Subcutaneous abdominal adipose tissue (tissue), 5 donors: ENCODE data around the gene TNIK.

Source experiments
- H3K27ac ChIP-seq: one replicate; pipeline ENCODE4 v1.7.0; 2013; ENCODE audit warnings: low read depth, mild to moderate bottlenecking, inconsistent platforms, low read length, moderate library complexity
- H3K27me3 ChIP-seq, 5 donors: one replicate each; pipeline ENCODE4 v1.7.0; 2013; ENCODE audit warnings: low read length in 5 of 5, inconsistent platforms in 1 of 5; ENCODE audit not compliant: control insufficient read depth in 5 of 5, insufficient read depth in 4 of 5
- H3K36me3 ChIP-seq, 5 donors: one replicate each; pipeline ENCODE4 v1.7.0; 2013; ENCODE audit warnings: low read length in 5 of 5; ENCODE audit not compliant: control insufficient read depth in 5 of 5, insufficient read depth in 5 of 5
- H3K4me1 ChIP-seq, 5 donors: one replicate each; pipeline ENCODE4 v1.7.0; 2013; ENCODE audit warnings: low read length in 5 of 5, mild to moderate bottlenecking in 3 of 5, moderate library complexity in 1 of 5; ENCODE audit not compliant: control insufficient read depth in 5 of 5, insufficient read depth in 5 of 5
- H3K4me3 ChIP-seq, 5 donors: one replicate each; pipeline ENCODE4 v1.7.0; 2013; ENCODE audit warnings: low read length in 5 of 5, low read depth in 1 of 5
- H3K9ac ChIP-seq, 5 donors: one replicate each; pipeline ENCODE4 v1.7.0; 2013; ENCODE audit warnings: low read length in 5 of 5, mild to moderate bottlenecking in 4 of 5, moderate library complexity in 3 of 5
- H3K9me3 ChIP-seq, 5 donors: one replicate each; pipeline ENCODE4 v1.7.0; 2013; ENCODE audit warnings: low read length in 5 of 5; ENCODE audit not compliant: control insufficient read depth in 5 of 5
- donor health status: healthy.
- donor health status: healthy.
- donor health status: healthy.
- donor health status: healthy.
- donor health status: healthy.

TNIK gene

GRCh38 chr3:171260899-171261298 lies 199.3 kb downstream of the TNIK start:
- H3K9ac ChIP-seq: no peak overlapping the region
- no peak overlapping the region for H3K27ac ChIP-seq
- no peaks in the 10 kb centered on the region for H3K36me3 ChIP-seq
- H3K9me3 ChIP-seq: no peaks in the 10 kb centered on the region
- H3K27me3 ChIP-seq: no peaks in the 10 kb centered on the region
- no peaks in the 10 kb centered on the region for H3K4me1 ChIP-seq
- H3K4me3 ChIP-seq: no peak overlapping the region

GRCh38 chr3:171260466-171260865 lies 199.7 kb downstream of the TNIK start:
- Histone ChIP-seq H3K4me3 (no peak overlapping the region), H3K36me3 (no peaks in the 10 kb centered on the region), H3K27ac (no peak overlapping the region), H3K9me3 (no peaks in the 10 kb centered on the region), H3K9ac (no peak overlapping the region), H3K27me3 (no peaks in the 10 kb centered on the region), H3K4me1 (no peaks in the 10 kb centered on the region)

- H3K36me3 ChIP-seq: no peaks in the 10 kb centered on the region
- no peak overlapping the region for H3K4me3 ChIP-seq
- no peaks in the 10 kb centered on the region for H3K4me1 ChIP-seq
- no peak overlapping the region for H3K27ac ChIP-seq
- no peaks in the 10 kb centered on the region for H3K9me3 ChIP-seq
- H3K9ac ChIP-seq: no peak overlapping the region
- no peaks in the 10 kb centered on the region for H3K27me3 ChIP-seq
Observed at GRCh38 chr3:171258316-171258715, 201.9 kb downstream of the TNIK start.

- H3K9me3 ChIP-seq: no peaks in the 10 kb centered on the region
- H3K27ac ChIP-seq: no peak overlapping the region
- H3K4me1 ChIP-seq: no peaks in the 10 kb centered on the region
- no peaks in the 10 kb centered on the region for H3K36me3 ChIP-seq
- no peak overlapping the region for H3K9ac ChIP-seq
- no peaks in the 10 kb centered on the region for H3K27me3 ChIP-seq
- H3K4me3 ChIP-seq: no peak overlapping the region
Observed at GRCh38 chr3:171257251-171258203, 202.7 kb downstream of the TNIK start.

- Histone ChIP-seq H3K4me3 (no peak overlapping the region), H3K9me3 (no peaks in the 10 kb centered on the region), H3K27ac (no peak overlapping the region), H3K27me3 (no peaks in the 10 kb centered on the region), H3K36me3 (no peaks in the 10 kb centered on the region), H3K9ac (no peak overlapping the region), H3K4me1 (no peaks in the 10 kb centered on the region)
Observed at GRCh38 chr3:171256445-171257250, 203.6 kb downstream of the TNIK start.

- Histone ChIP-seq H3K9me3 (no peaks in the 10 kb centered on the region), H3K4me3 (no peak overlapping the region), H3K36me3 (no peaks in the 10 kb centered on the region), H3K9ac (no peak overlapping the region), H3K27me3 (no peaks in the 10 kb centered on the region), H3K4me1 (no peaks in the 10 kb centered on the region), H3K27ac (no peak overlapping the region)
Observed at GRCh38 chr3:171255236-171255806, 204.9 kb downstream of the TNIK start.

GRCh38 chr3:171254315-171254714 lies 205.9 kb downstream of the TNIK start:
- H3K36me3 ChIP-seq: no peaks in the 10 kb centered on the region
- no peak overlapping the region for H3K4me3 ChIP-seq
- H3K9me3 ChIP-seq: no peaks in the 10 kb centered on the region
- no peaks in the 10 kb centered on the region for H3K27me3 ChIP-seq
- H3K27ac ChIP-seq: no peak overlapping the region
- no peak overlapping the region for H3K9ac ChIP-seq
- H3K4me1 ChIP-seq: no peaks in the 10 kb centered on the region

GRCh38 chr3:171251835-171252234 lies 208.4 kb downstream of the TNIK start:
- H3K9me3 ChIP-seq: no peaks in the 10 kb centered on the region
- no peaks in the 10 kb centered on the region for H3K27me3 ChIP-seq
- no peak overlapping the region for H3K9ac ChIP-seq
- H3K4me1 ChIP-seq: no peaks in the 10 kb centered on the region
- no peak overlapping the region for H3K4me3 ChIP-seq
- no peaks in the 10 kb centered on the region for H3K36me3 ChIP-seq
- no peak overlapping the region for H3K27ac ChIP-seq

GRCh38 chr3:171250444-171250843 lies 209.8 kb downstream of the TNIK start:
- H3K27ac ChIP-seq: no peak overlapping the region
- no peaks in the 10 kb centered on the region for H3K36me3 ChIP-seq
- no peaks in the 10 kb centered on the region for H3K9me3 ChIP-seq
- no peaks in the 10 kb centered on the region for H3K27me3 ChIP-seq
- H3K9ac ChIP-seq: no peak overlapping the region
- H3K4me3 ChIP-seq: no peak overlapping the region
- H3K4me1 ChIP-seq: no peaks in the 10 kb centered on the region

GRCh38 chr3:171249245-171249644 lies 211.0 kb downstream of the TNIK start:
- Histone ChIP-seq H3K9me3 (no peaks in the 10 kb centered on the region), H3K27ac (no peak overlapping the region), H3K9ac (no peak overlapping the region), H3K36me3 (no peaks in the 10 kb centered on the region), H3K4me3 (no peak overlapping the region), H3K4me1 (no peaks in the 10 kb centered on the region), H3K27me3 (no peaks in the 10 kb centered on the region)
